GM18520 (cell line): ENCODE results near the gene DMKN.

ENCODE experiments used
- ATAC-seq: cut with Tn5 transposase; IDR thresholded peaks from one replicate; pipeline ENCODE4 v1.9.1; 2021; ENCODE audit not compliant: unreplicated experiment

Gene DMKN

DNA sequence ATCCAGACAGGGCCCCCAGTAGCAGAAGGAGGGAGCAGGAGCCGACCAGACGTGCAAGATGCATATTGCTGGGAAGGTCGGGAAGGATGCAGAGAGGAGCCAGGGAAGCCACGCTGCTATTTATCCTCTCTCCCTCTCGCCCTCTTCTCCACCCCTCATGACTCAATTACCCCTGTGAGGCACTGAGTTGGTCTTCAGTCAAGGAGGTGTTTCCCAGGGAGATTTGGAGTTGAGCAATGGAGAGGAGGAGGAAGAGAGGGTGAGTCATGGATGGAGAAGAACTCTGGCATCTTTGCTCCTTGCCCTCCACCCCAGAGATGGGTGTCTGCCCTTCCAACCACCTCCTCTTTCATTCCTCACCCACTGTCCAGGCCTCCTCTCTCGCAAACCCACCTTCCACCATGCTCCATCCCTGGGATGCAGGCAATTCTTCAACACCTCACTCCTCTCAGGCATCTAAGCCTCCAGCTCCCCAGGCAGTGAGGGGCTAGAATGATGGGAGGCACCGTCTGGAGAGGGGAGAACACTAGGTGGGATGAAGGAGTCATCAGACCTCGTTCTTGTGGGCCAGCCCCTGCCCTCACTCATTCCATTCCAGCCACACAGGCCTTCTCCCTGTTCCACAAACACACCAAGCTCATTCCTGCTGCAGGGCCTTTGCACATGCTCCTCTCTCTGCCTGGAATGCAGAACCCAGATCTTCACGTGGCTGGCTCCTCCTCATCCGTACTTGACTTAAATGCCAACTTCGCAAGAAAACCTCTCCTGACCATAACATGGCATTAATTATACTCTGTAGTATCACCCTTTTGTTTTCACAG, 15.0 kb upstream of the DMKN start, which contains the start of gene SBSN:
TSS of gene SBSN (minus strand) at position 94 of the 821 bp plus-strand sequence. CDS start at position 64, 30 bp downstream.
- ATAC-seq, result no peak

DNA sequence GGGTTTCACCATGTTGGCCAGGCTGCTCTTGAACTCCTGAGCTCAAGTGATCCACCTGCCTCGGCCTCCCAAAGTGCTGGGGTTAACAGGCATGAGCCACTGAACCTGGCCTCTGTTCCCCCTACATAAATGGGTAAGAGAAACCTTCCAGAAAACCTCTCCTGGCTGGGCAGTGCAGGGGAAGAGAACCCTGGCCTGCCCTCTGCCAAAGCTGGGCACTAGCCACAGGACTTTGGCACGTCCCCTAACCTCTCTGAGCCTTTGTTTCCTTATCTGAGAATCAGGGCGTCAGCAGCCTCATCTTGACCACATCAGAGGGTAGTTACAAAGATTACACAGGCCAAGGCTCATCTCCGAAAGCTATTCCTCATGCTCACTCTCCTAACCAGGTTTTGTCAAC, 12.4 kb upstream of the DMKN start:
- no peak for ATAC-seq

- no peak for ATAC-seq
These were observed 10.9 kb upstream of the DMKN start for GRCh38 chr19:35524181-35524837.

DNA sequence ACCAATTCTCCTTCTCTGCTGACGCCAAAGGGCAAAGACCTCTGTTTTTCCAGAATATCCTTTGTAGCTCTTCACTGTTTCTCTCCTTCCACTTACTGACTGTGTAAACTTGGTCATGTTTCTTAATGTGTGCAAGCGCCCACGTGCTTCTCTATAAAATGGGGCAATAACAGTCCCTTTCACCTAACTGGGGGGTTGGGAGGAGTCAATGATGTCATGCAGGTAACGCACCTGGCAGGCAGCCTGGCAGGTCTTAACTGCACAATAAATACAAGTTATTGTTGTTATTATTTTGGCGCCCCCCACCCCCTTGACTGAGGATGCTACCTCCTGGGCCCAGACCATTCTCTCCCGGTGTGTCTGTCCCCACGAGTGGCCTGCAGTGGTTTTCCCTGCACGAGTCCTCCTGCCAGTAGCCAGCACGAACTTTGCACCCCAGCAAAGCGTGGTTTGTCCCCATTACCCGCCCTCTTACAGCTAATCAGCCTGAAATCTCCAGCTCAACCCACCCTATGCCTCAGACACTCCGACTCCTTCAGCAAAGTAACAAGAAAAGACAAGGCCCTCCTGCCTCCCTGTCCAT, 9.4 kb upstream of the DMKN start:
- ATAC-seq, result no peak

DNA sequence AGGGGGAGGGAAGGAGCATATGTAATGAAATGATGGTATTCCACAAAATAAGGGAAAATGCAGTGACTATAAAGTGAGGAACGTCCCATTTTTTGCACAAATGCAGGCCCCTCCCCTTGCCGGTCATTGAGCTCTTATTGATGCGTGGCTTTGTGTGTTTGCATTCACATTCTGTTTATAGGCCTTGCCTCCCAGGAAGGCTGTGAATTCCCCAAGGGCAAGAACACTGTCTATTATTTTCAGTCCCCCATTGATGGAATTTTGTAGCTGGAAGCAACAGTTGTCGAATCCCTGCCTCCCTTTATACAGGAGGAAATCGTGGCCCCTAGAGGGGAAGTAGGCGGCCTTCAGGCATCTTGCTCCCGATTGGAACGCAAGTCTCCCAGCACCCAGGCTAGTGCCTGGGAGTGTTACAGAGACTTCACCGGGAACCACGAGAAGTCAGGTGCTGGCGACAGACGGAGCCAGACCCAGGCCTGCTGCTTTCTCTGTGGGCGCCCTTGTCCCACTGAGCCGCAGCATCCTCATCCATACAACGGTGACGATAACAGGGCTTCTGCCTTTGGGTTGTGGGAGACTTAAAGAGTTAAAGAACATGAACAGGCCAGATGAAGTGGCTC, 7.8 kb upstream of the DMKN start:
- no peak for ATAC-seq

GRCh38 chr19:35519291-35519690, 5.8 kb upstream of the DMKN start:
- ATAC-seq, result no peak

GRCh38 chr19:35518313-35518712, 4.9 kb upstream of the DMKN start:
- ATAC-seq, result no peak

GRCh38 chr19:35517342-35517741, 3.9 kb upstream of the DMKN start:
- no peak for ATAC-seq

DNA sequence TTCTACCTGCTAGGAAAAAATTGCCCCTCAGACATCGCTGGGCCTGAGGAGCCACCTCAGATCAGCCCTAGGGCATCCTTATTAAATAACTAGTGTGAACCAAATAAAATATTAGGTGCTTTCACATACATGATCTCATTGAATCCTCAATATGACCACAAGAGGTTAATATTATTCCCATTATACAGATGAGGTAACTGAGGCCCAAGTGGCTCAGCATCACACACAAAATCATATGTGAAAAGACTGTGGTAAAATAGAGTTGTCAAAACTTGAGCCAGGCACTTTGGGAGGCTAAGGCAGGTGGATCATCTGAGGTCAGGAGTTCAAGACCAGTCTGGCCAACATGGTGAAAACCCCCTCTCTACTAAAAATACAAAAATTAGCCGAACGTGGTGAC, 2.9 kb upstream of the DMKN start:
- ATAC-seq, result no peak

DNA sequence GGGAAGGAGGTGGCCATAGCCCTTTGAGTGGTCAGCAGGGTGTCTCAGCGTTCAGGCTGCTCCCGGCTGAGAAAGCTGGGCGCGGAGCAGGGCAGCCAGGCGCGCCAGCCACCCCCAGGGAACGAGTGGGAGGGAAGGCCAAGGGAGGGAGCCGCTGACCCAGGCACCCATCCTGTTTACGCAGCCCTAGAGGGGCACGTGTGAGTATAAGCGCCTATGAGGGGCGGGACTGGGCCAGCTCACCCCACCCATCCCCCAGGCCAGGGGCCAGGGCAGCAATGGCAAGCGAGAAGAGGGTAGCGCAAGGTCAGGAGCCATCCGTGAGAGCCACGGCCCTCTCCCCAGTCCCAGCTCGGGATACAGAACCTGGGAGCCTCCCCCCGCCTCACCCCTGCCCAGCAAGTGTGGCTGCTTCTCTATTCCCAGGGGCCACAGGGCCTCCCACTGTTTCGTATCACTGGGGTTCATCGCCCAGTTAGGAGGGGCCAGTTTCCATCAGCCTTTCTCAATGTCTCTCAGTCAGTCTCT, 897 bp upstream of the DMKN start:
- ATAC-seq, result no peak

GRCh38 chr19:35512831-35513627, 420 bp downstream of the DMKN start:
- no peak for ATAC-seq

GRCh38 chr19:35511337-35511736, 2.1 kb downstream of the DMKN start:
- no peak for ATAC-seq

DNA sequence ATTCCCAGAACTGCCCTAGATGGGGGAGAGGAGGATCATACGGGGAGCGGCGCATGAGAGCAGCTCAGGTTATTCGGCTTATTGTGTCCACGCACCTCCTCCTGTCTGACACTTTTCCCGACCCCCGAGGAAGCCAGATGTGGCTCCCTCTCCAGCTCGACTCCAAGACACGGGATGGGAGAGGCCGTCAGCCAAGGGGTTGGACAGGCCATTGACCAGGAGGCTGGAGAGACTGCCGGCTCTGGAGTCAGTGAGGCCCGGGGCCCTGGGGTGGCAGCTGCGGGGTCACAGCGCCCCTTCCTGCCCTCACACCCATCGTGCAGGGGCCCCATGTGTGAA, 2.9 kb downstream of the DMKN start:
- ATAC-seq, result no peak

GRCh38 chr19:35509861-35510625, 3.4 kb downstream of the DMKN start:
- ATAC-seq, result no peak

- ATAC-seq, result no peak
These were observed 4.3 kb downstream of the DMKN start for GRCh38 chr19:35509018-35509652.

GRCh38 chr19:35508129-35508528, 5.3 kb downstream of the DMKN start:
- no peak for ATAC-seq

DNA sequence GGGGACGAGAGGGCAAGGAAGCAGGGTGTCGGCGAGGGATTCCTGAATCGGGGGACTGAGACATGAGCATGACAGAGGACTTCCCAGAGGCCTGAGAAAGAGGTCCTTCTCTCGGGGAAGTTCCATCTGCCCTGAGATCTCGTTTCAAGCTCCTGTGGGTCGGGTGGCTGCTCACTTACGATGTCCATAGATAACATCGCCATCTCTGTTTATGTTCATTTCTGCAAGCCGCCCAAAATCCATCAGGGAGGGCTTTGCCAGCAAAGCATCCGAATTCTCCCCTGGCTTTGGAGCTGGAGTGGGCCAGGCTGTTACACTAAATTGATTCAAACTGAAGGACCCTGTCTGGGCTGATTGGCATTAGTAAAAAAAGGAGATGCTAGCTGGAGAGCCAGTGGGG, 5.9 kb downstream of the DMKN start:
- no peak for ATAC-seq

DNA sequence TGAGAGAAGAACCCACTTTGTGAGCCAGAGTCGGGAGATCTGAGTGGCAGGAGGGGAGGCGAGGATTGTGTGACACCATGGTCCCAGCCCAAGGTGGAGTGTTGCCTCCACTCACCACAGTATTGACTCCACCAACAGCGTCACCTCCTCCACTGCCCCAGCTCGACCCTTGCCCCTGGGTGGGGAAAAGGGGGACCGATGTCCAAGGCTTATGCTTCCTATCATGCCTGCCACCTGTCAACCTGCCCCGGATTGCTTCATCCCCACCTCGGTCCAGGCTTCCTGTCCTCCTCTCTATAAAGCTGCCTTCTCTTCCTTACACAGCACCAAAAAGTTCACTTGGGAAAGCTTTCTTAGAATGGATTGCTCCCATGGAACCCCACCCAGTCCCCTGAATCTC, 7.4 kb downstream of the DMKN start:
- no peak for ATAC-seq

- ATAC-seq, result no peak
These were observed 10.7 kb downstream of the DMKN start for GRCh38 chr19:35502751-35503150.

GRCh38 chr19:35501684-35502083, 11.8 kb downstream of the DMKN start:
- no peak for ATAC-seq
